Left forelimb (tissue), 1 donor: ENCODE measurements around the gene HES3.

ENCODE experiments used
- DNase-seq: peaks from one replicate; pipeline ENCODE4 v3.0.0-alpha.2; 2018; ENCODE audit warnings: low spot score

HES3 gene

GRCh38 chr1:6279613-6280383, 35.8 kb downstream of the HES3 start:
- DNase-seq = no peak

GRCh38 chr1:6280761-6281451, 36.9 kb downstream of the HES3 start:
- DNase-seq = no peak

- no peak for DNase-seq
Measured at GRCh38 chr1:6281511-6282402, 37.8 kb downstream of the HES3 start.

GRCh38 chr1:6282577-6283270, 38.7 kb downstream of the HES3 start:
- no peak for DNase-seq

GRCh38 chr1:6285336-6285735, 41.4 kb downstream of the HES3 start:
- no peak for DNase-seq

GRCh38 chr1:6286266-6286665, 42.3 kb downstream of the HES3 start:
- DNase-seq = no peak

GRCh38 chr1:6287029-6287428, 43.0 kb downstream of the HES3 start:
- no peak for DNase-seq

GRCh38 chr1:6287431-6287886, 43.5 kb downstream of the HES3 start:
- no peak for DNase-seq

GRCh38 chr1:6288026-6288425, 44.0 kb downstream of the HES3 start:
- DNase-seq = no peak

- no peak for DNase-seq
Measured at GRCh38 chr1:6288665-6289064, 44.7 kb downstream of the HES3 start.

GRCh38 chr1:6292102-6292501, 48.1 kb downstream of the HES3 start:
- DNase-seq = no peak

- no peak for DNase-seq
Measured at GRCh38 chr1:6294080-6294889, 50.3 kb downstream of the HES3 start.

- no peak for DNase-seq
Measured at GRCh38 chr1:6294890-6295556, 51.0 kb downstream of the HES3 start.
